Activated naive CD8-positive, alpha-beta T cell treated with anti-CD3 and anti-CD28 coated beads, Interleukin-2, amount 50 U/mL, for 16 hours (primary cell): Measurements from ENCODE around the gene DYSF.
"Not testable (repeated sequence)": the region's sequence is repeated elsewhere in the genome, so short reads cannot be mapped to it uniquely, and the experiment has no call there.

Source experiments
- DNase-seq: peaks from one replicate; pipeline ENCODE4 v3.0.0-alpha.2; 2020; ENCODE audit warnings: low read depth, low spot score

DYSF gene

GRCh38 chr2:71646028-71646427 lies 192.7 kb downstream of the DYSF start:
- no peak for DNase-seq

GRCh38 chr2:71647356-71647755 lies 194.0 kb downstream of the DYSF start:
- no peak for DNase-seq

- DNase-seq: no peak
Measured at GRCh38 chr2:71655498-71655897, 202.1 kb downstream of the DYSF start.

- DNase-seq: not testable (repeated sequence)
Measured at GRCh38 chr2:71658256-71658655, 204.9 kb downstream of the DYSF start.

- DNase-seq: no peak
Measured at GRCh38 chr2:71658771-71659170, 205.4 kb downstream of the DYSF start.

GRCh38 chr2:71659868-71660518 lies 206.6 kb downstream of the DYSF start:
- no peak for DNase-seq

GRCh38 chr2:71661782-71662181 lies 208.4 kb downstream of the DYSF start:
- DNase-seq: no peak

- DNase-seq: no peak
Measured at GRCh38 chr2:71662665-71663394, 209.5 kb downstream of the DYSF start.

GRCh38 chr2:71664161-71664560 lies 210.8 kb downstream of the DYSF start:
- DNase-seq: no peak

GRCh38 chr2:71665168-71666093 lies 212.1 kb downstream of the DYSF start:
- no peak for DNase-seq

GRCh38 chr2:71666094-71666474 lies 212.7 kb downstream of the DYSF start:
- DNase-seq: no peak

GRCh38 chr2:71667256-71668182 lies 214.2 kb downstream of the DYSF start:
- DNase-seq: no peak

- no peak for DNase-seq
Measured at GRCh38 chr2:71668326-71669057, 215.1 kb downstream of the DYSF start.

- no peak for DNase-seq
Measured at GRCh38 chr2:71669058-71669456, 215.7 kb downstream of the DYSF start.

GRCh38 chr2:71669628-71670429 lies 216.5 kb downstream of the DYSF start:
- no peak for DNase-seq

- no peak for DNase-seq
Measured at GRCh38 chr2:71670430-71670795, 217.1 kb downstream of the DYSF start.

- DNase-seq: no peak
Measured at GRCh38 chr2:71671203-71671854, 218.0 kb downstream of the DYSF start.

GRCh38 chr2:71671895-71672825 lies 218.8 kb downstream of the DYSF start:
- DNase-seq: no peak
